MM.1S (cell line): ENCODE results near the gene SVOP.

ENCODE experiments used
- CTCF ChIP-seq: fragments of 300-600 bp; sonication (generic); IDR thresholded peaks from 2 replicates; pipeline ENCODE4 v1.5.1; 2016; ENCODE audit warnings: antibody characterized with exemption, low read length, mixed read lengths
- EZH2phosphoT487 ChIP-seq: fragments of 300-600 bp; sonication (generic); IDR thresholded peaks from 2 replicates; pipeline ENCODE4 v1.6.1; 2018; ENCODE audit warnings: antibody characterized with exemption, low read length

GRCh38 chr12:108884116-108885012 lies 136.5 kb downstream of the SVOP start:
- no peak for TF ChIP-seq EZH2phosphoT487
- TF ChIP-seq CTCF, result peak; percentile 78
